H1 (cell line): Measurements from ENCODE around the gene AAGAB. TPM values are rescaled to one million over a fixed set of nuclear protein-coding genes. Genes with fewer than 3 reads are reported as not detected.

ENCODE experiments used
- CTCF ChIA-PET: fragments of 300-600 bp; sonication (Branson Sonifier 250); formaldehyde crosslinking; loops from one replicate; lab custom pipeline; 2021; ENCODE audit not compliant: partially characterized antibody; lab: Charles Lee
- POLR2A ChIA-PET: fragments of 300-600 bp; sonication (Branson Sonifier 250); formaldehyde crosslinking; loops from one replicate; lab custom pipeline; 2021; ENCODE audit warnings: inconsistent platforms; ENCODE audit not compliant: partially characterized antibody; lab: Charles Lee
- DNase-seq, 2 experiments: peaks; one replicate each; pipeline versions ENCODE4 v3.0.0 to v3.0.0-alpha.2; 2010 to 2022; ENCODE audit warnings: low spot score in 2 of 2, low read depth in 1 of 2, mixed read lengths in 1 of 2
- FAIRE-seq: peaks from 2 replicates; lab custom pipeline; 2011; peaks lifted over from hg19 to GRCh38; lab: Jason Lieb, UNC
- H2AFZ ChIP-seq: 2 replicates; pipeline ENCODE4 v1.8.1; 2012; ENCODE audit warnings: low read length, inconsistent platforms
- H2AK5ac ChIP-seq: 2 replicates; pipeline ENCODE4 v1.6.1; 2013; ENCODE audit warnings: low read depth, low read length
- H2BK120ac ChIP-seq: replicated peaks from 2 replicates; pipeline ENCODE3; 2013; ENCODE audit warnings: low read depth, low read length, inconsistent platforms
- H2BK12ac ChIP-seq: 2 replicates; pipeline ENCODE4 v1.6.1; 2013; ENCODE audit warnings: low read depth, low read length
- H2BK15ac ChIP-seq: 2 replicates; pipeline ENCODE4 v1.6.1; 2013; ENCODE audit warnings: low read length
- H2BK20ac ChIP-seq: 2 replicates; pipeline ENCODE4 v1.6.1; 2013; ENCODE audit warnings: low read length
- H2BK5ac ChIP-seq: 2 replicates; pipeline ENCODE4 v1.6.1; 2013; ENCODE audit warnings: low read depth, low read length
- H3K14ac ChIP-seq: 2 replicates; pipeline ENCODE4 v1.6.1; 2013; ENCODE audit warnings: inconsistent platforms; ENCODE audit not compliant: insufficient read length
- H3K18ac ChIP-seq: 2 replicates; pipeline ENCODE4 v1.6.1; 2013; ENCODE audit warnings: low read length; ENCODE audit errors: extremely low read depth
- H3K23ac ChIP-seq: 2 replicates; pipeline ENCODE4 v1.6.1; 2013; ENCODE audit warnings: inconsistent platforms; ENCODE audit not compliant: insufficient read length
- H3K23me2 ChIP-seq: 2 replicates; pipeline ENCODE4 v1.6.1; 2013; ENCODE audit warnings: low read depth, low read length
- H3K27ac ChIP-seq: 2 replicates; pipeline ENCODE4 v1.6.1; 2011; ENCODE audit warnings: low read depth, low read length, inconsistent platforms
- H3K27me3 ChIP-seq, 4 experiments: replicated peaks in 1 of 4; 1 replicate in 1 of 4; 2 replicates in 3 of 4; pipeline versions ENCODE4 v1.6.1 to v1.8.1; 2011 to 2013; ENCODE audit warnings: low read length in 3 of 4, mild to moderate bottlenecking in 3 of 4, inconsistent platforms in 2 of 4, mixed read lengths in 2 of 4, moderate library complexity in 1 of 4; ENCODE audit not compliant: control insufficient read depth in 3 of 4, insufficient read depth in 3 of 4; ENCODE audit errors: extremely low read depth in 1 of 4
- H3K36me3 ChIP-seq, 4 experiments: 2 replicates each; pipeline versions ENCODE4 v1.6.1 to v1.8.1; 2011 to 2013; ENCODE audit warnings: mild to moderate bottlenecking in 4 of 4, low read length in 3 of 4, moderate library complexity in 2 of 4, control low read depth in 1 of 4, inconsistent platforms in 1 of 4; ENCODE audit not compliant: insufficient read depth in 4 of 4, control insufficient read depth in 2 of 4
- H3K4ac ChIP-seq: replicated peaks from 2 replicates; pipeline ENCODE3; 2013; ENCODE audit warnings: low read length, low read depth, mixed read lengths, inconsistent platforms; ENCODE audit not compliant: insufficient read length
- H3K4me1 ChIP-seq, 4 experiments: replicated peaks in 1 of 4; 1 replicate in 1 of 4; 2 replicates in 3 of 4; pipeline versions ENCODE4 v1.6.1 to v1.8.1; 2011 to 2013; ENCODE audit warnings: low read length in 3 of 4, inconsistent platforms in 2 of 4, mixed read lengths in 1 of 4; ENCODE audit not compliant: insufficient read depth in 4 of 4, control insufficient read depth in 3 of 4
- H3K4me2 ChIP-seq, 2 experiments: 2 replicates each; pipeline versions ENCODE4 v1.6.1 to v1.8.1; 2011 to 2013; ENCODE audit warnings: low read depth in 2 of 2, low read length in 2 of 2, control low read depth in 1 of 2, inconsistent platforms in 1 of 2, mild to moderate bottlenecking in 1 of 2; ENCODE audit not compliant: insufficient read depth in 1 of 2
- H3K4me3 ChIP-seq, 4 experiments: fragments of 200-600, 300-600 bp in 1 of 4; sonication (generic), shearing (Covaris generic), sonication (Bioruptor Twin) in 1 of 4; 2 replicates each; pipeline versions ENCODE4 v1.5.1 to v1.8.1; 2011 to 2016; ENCODE audit warnings: low read length in 4 of 4, low read depth in 3 of 4, control low read depth in 2 of 4, inconsistent platforms in 2 of 4, mild to moderate bottlenecking in 2 of 4, mixed read lengths in 1 of 4, moderate library complexity in 1 of 4; ENCODE audit not compliant: insufficient read depth in 2 of 4; ENCODE audit errors: extremely low read depth in 1 of 4
- H3K56ac ChIP-seq: replicated peaks from 2 replicates; pipeline ENCODE3; 2013; ENCODE audit warnings: low read depth, mild to moderate bottlenecking, mixed read lengths, low read length, inconsistent platforms; ENCODE audit not compliant: insufficient read length
- H3K79me1 ChIP-seq: 2 replicates; pipeline ENCODE4 v1.6.1; 2013; ENCODE audit warnings: low read depth, low read length, control low read depth
- H3K79me2 ChIP-seq, 2 experiments: 2 replicates each; pipeline versions ENCODE4 v1.6.1 to v1.8.1; 2012 to 2013; ENCODE audit warnings: low read length in 2 of 2, mild to moderate bottlenecking in 2 of 2, inconsistent platforms in 1 of 2; ENCODE audit not compliant: insufficient read depth in 2 of 2, control insufficient read depth in 1 of 2
- H3K9ac ChIP-seq, 4 experiments: replicated peaks in 1 of 4; 1 replicate in 1 of 4; 2 replicates in 3 of 4; pipeline versions ENCODE4 v1.6.1 to v1.8.1; 2011 to 2013; ENCODE audit warnings: low read depth in 3 of 4, low read length in 3 of 4, control low read depth in 2 of 4, mild to moderate bottlenecking in 2 of 4, moderate library complexity in 2 of 4, inconsistent platforms in 1 of 4; ENCODE audit errors: extremely low read depth in 1 of 4
- H3K9me3 ChIP-seq, 2 experiments: 2 replicates each; pipeline versions ENCODE4 v1.6.1 to v1.8.1; 2012 to 2013; ENCODE audit warnings: mild to moderate bottlenecking in 2 of 2, moderate library complexity in 2 of 2, control low read depth in 1 of 2, inconsistent platforms in 1 of 2, low read depth in 1 of 2, low read length in 1 of 2, mixed read lengths in 1 of 2; ENCODE audit not compliant: insufficient read depth in 2 of 2
- H4K20me1 ChIP-seq, 2 experiments: replicated peaks in 1 of 2; 2 replicates each; pipeline versions ENCODE3 to v1.8.1; 2011 to 2013; ENCODE audit warnings: inconsistent platforms in 2 of 2, low read length in 2 of 2, mild to moderate bottlenecking in 1 of 2; ENCODE audit not compliant: insufficient read depth in 2 of 2, control insufficient read depth in 1 of 2
- H4K5ac ChIP-seq: 2 replicates; pipeline ENCODE4 v1.6.1; 2013; ENCODE audit warnings: low read length, low read depth, mixed read lengths, inconsistent platforms; ENCODE audit not compliant: insufficient read length
- H4K8ac ChIP-seq: 2 replicates; pipeline ENCODE4 v1.8.0; 2013; ENCODE audit warnings: mild to moderate bottlenecking, moderate library complexity, low read length, inconsistent platforms; ENCODE audit not compliant: insufficient read depth; ENCODE audit errors: extremely low read depth
- H4K91ac ChIP-seq: replicated peaks from 2 replicates; pipeline ENCODE3; 2013; ENCODE audit warnings: low read length, mixed read lengths, inconsistent platforms; ENCODE audit not compliant: insufficient read length
- BACH1 ChIP-seq: IDR thresholded peaks from 2 replicates; pipeline ENCODE4 v1.6.1; 2012; ENCODE audit warnings: low read length, improper control_type of control experiment
- BCL11A ChIP-seq, 2 experiments: IDR thresholded peaks; one replicate each; pipeline ENCODE4 v1.6.1; 2011; ENCODE audit warnings: low read depth in 2 of 2, low read length in 2 of 2, mild to moderate bottlenecking in 2 of 2
- CHD1 ChIP-seq: IDR thresholded peaks from 2 replicates; pipeline ENCODE4 v1.6.1; 2012; ENCODE audit warnings: low read depth, low read length, improper control_type of control experiment
- EP300 ChIP-seq, 2 experiments: IDR thresholded peaks; 1 replicate in 1 of 2; 2 replicates in 1 of 2; pipeline ENCODE4 v1.6.1; 2011 to 2012; ENCODE audit warnings: low read depth in 2 of 2, low read length in 2 of 2, mild to moderate bottlenecking in 2 of 2, borderline replicate concordance in 1 of 2, inconsistent platforms in 1 of 2, moderate library complexity in 1 of 2
- EZH2 ChIP-seq: fragments of 200-600 bp; sonication (generic); IDR thresholded peaks from 2 replicates; pipeline ENCODE4 v1.7.1; 2012; ENCODE audit warnings: low read depth, mild to moderate bottlenecking, moderate library complexity, low read length, inconsistent platforms; ENCODE audit not compliant: severe bottlenecking
- SIX5 ChIP-seq: IDR thresholded peaks from 2 replicates; pipeline ENCODE4 v1.6.1; 2011; ENCODE audit warnings: mild to moderate bottlenecking, low read depth, low read length
- SP1 ChIP-seq: IDR thresholded peaks from 2 replicates; pipeline ENCODE4 v1.6.1; 2011; ENCODE audit warnings: low read depth, low read length
- SP2 ChIP-seq: IDR thresholded peaks from 2 replicates; pipeline ENCODE4 v1.6.1; 2012; ENCODE audit warnings: mild to moderate bottlenecking, low read length, inconsistent platforms
- TAF1 ChIP-seq: IDR thresholded peaks from 2 replicates; pipeline ENCODE4 v1.6.1; 2011; ENCODE audit warnings: mild to moderate bottlenecking, low read depth, low read length
- TAF7 ChIP-seq: optimal IDR thresholded peaks from 2 replicates; pipeline ENCODE3; 2011; ENCODE audit warnings: low read depth, mild to moderate bottlenecking, inconsistent platforms, low read length, moderate library complexity, borderline replicate concordance
- TCF12 ChIP-seq: IDR thresholded peaks from 2 replicates; pipeline ENCODE4 v1.6.1; 2011; ENCODE audit warnings: low read depth, mild to moderate bottlenecking, low read length
- YY1 ChIP-seq: IDR thresholded peaks from 2 replicates; pipeline ENCODE4 v1.6.1; 2011; ENCODE audit warnings: low read depth, mild to moderate bottlenecking, low read length
- WGBS, 2 experiments: shearing (Covaris generic) in 1 of 2; methylation state at CpG; one replicate each; pipeline versions ENCODE4 v1.1.6 to v1.1.7; 2013 to 2015; ENCODE audit warnings: low lambda C conversion rate in 2 of 2, mixed read lengths in 2 of 2, inconsistent platforms in 1 of 2, low coverage in 1 of 2, missing lambda C conversion rate in 1 of 2; ENCODE audit not compliant: insufficient replicate concordance in 2 of 2, insufficient coverage in 1 of 2, insufficient read length in 1 of 2; ENCODE audit errors: extremely low coverage in 1 of 2, missing lambda C conversion rate in 1 of 2; 5-methylcytosine and 5-hydroxymethylcytosine counted together
- polyA plus RNA-seq, 7 experiments: library from polyadenylated mRNA; depleted of rRNA in 3 of 7; stranded (reverse) in 5 of 7; unstranded in 2 of 7; fragments of >200 nt in 5 of 7; fragments of 200-250 nt in 2 of 7; gene quantifications; 1 replicate in 5 of 7; 2 replicates in 1 of 7; 4 replicates in 1 of 7; pipeline versions ENCODE4 v1.2.1 to v1.2.3, GENCODE V29; 2011 to 2013; ENCODE audit warnings: missing spikeins in 2 of 7, mixed read lengths in 2 of 7
- total RNA-seq: library from RNA; stranded (reverse); fragmentation: NEBNext Ultra II Directional; extraction: Animal tissue kit (Norgen Biotek cat#: 25700); gene quantifications from 2 replicates; pipeline ENCODE4 v1.2.1, GENCODE V29; 2021
- TF ChIP-seq, protein P1 (sequence below): IDR thresholded peaks from 2 replicates; pipeline ENCODE4 v1.6.1; 2012; ENCODE audit warnings: inconsistent platforms

AAGAB gene
- total and polyA plus RNA-seq, 2 of the 8 experiments (the other 6 are each of a cell fraction or from before 2014, with no cell fraction given) = 20.1 to 45.9 TPM

DNA sequence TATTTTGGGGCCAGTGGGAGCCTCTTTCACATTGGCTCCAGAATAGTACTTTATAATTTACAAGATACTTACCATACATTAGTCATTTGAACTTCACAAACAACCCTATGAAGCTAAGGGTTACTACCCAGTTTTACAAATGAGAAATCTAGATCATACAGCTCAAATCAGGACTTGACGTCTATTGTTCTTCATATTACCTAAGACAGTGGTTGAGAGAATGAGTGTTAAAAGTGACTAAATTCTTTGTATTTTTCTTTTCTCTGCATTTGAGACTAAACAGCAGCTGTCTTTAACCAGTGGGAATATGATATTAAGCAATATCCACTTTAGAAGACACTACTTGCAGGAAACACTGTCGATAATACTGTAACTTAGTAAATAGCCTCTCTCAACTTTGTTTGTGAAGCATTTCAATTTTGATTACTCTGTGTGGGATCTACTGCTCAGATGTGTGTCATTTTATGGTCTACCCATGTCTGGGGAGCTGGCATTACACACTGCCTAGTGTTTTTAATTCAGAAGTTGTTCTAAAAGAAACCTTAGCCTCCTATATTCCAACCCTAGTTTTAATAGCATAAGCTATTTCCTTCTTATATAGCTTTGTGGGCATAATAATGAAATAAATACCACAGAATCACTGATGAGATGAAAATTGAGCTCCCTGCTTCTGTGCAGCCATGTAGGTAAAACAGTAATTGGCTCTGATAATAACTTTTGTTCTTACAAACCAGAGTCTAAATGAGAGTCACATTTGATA is 46.0 kb upstream of the AAGAB start:
- H3K27ac ChIP-seq = no peak overlapping the region
- ChIA-PET POLR2A (no interaction called here), CTCF (interaction anchor here (0.6 to 12.4 kb wide), 5 partner anchors 45 to 353 kb away, joined by 3 to 125 read pairs (median 3); no protein-coding TSS in a partner anchor)
- no peaks in the 10 kb centered on the region for H3K79me1 ChIP-seq
- H4K91ac ChIP-seq = no peak overlapping the region
- no peak overlapping the region for H3K4me3 ChIP-seq
- H2BK15ac ChIP-seq = no peak overlapping the region
- no peak overlapping the region for H4K8ac ChIP-seq
- H3K79me2 ChIP-seq = no peaks in the 10 kb centered on the region
- no peak overlapping the region for H2AK5ac ChIP-seq
- no peaks in the 10 kb centered on the region for H3K27me3 ChIP-seq
- FAIRE-seq = no peak
- H2BK5ac ChIP-seq = no peak overlapping the region
- no peak overlapping the region for H3K56ac ChIP-seq
- no peak overlapping the region for H3K18ac ChIP-seq
- H4K20me1 ChIP-seq = no peaks in the 10 kb centered on the region
- no peak overlapping the region for H2BK20ac ChIP-seq
- no peaks in the 10 kb centered on the region for H3K23me2 ChIP-seq
- H3K14ac ChIP-seq = no peak overlapping the region
- no peak overlapping the region for H4K5ac ChIP-seq
- no peak overlapping the region for H3K4ac ChIP-seq
- no peak overlapping the region for H2BK12ac ChIP-seq
- no peak overlapping the region for H3K23ac ChIP-seq
- H3K4me1 ChIP-seq = peaks cover 0 to 6% (median 1%) of the 10 kb centered on the region in 4 experiments; a peak in 3 of 7 replicates
- H2AFZ ChIP-seq = no peak overlapping the region
- WGBS, 2 experiments = 100% methylated on average over 2 of the region's 2 CpGs; no CpG with 5 or more reads in 1 of the 2 experiments
- no peak overlapping the region for H3K4me2 ChIP-seq
- no peaks in the 10 kb centered on the region for H3K9me3 ChIP-seq
- no peaks in the 10 kb centered on the region for H3K36me3 ChIP-seq
- H3K9ac ChIP-seq = no peak overlapping the region
- no peak overlapping the region for H2BK120ac ChIP-seq
- no peak for DNase-seq
- TF ChIP-seq TAF1 = no peak
- no peak for TF ChIP-seq CHD1
- no peak for TF ChIP-seq EP300 (IDR thresholded peaks at IDR 0.05; ENCODE audit: borderline replicate concordance in 1 of 2, low read depth in 2 of 2, low read length in 2 of 2)
- no peak for TF ChIP-seq SP2
- TF ChIP-seq YY1 = no peak
- TF ChIP-seq EZH2 = no peak
- TF ChIP-seq, protein P1, sequence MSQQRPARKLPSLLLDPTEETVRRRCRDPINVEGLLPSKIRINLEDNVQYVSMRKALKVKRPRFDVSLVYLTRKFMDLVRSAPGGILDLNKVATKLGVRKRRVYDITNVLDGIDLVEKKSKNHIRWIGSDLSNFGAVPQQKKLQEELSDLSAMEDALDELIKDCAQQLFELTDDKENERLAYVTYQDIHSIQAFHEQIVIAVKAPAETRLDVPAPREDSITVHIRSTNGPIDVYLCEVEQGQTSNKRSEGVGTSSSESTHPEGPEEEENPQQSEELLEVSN = no peak
- no peak for TF ChIP-seq BCL11A (IDR thresholded peaks at IDR 0.05; ENCODE audit: low read depth in 2 of 2, low read length in 2 of 2)
- TF ChIP-seq TCF12 = no peak
- TF ChIP-seq SP1 = no peak
- TF ChIP-seq BACH1 = no peak
- no peak for TF ChIP-seq SIX5
- no peak for TF ChIP-seq TAF7
